Choroid plexus epithelial cell (primary cell): ENCODE results near the gene OTX2.

Source experiments
- DNase-seq: peaks from one replicate; pipeline ENCODE4 v3.0.0-alpha.2; 2010; ENCODE audit warnings: low read depth
- H3K4me3 ChIP-seq: 2 replicates; pipeline ENCODE4 v1.5.1; 2011; ENCODE audit warnings: low read depth, mild to moderate bottlenecking, control low read depth, low read length, moderate library complexity
- TF ChIP-seq, protein P1 (sequence below): conservative IDR thresholded peaks from 2 replicates; pipeline ENCODE4 v1.5.1; 2011; ENCODE audit warnings: low read depth, mild to moderate bottlenecking, control low read depth, inconsistent platforms, low read length, moderate library complexity

Gene OTX2

DNA sequence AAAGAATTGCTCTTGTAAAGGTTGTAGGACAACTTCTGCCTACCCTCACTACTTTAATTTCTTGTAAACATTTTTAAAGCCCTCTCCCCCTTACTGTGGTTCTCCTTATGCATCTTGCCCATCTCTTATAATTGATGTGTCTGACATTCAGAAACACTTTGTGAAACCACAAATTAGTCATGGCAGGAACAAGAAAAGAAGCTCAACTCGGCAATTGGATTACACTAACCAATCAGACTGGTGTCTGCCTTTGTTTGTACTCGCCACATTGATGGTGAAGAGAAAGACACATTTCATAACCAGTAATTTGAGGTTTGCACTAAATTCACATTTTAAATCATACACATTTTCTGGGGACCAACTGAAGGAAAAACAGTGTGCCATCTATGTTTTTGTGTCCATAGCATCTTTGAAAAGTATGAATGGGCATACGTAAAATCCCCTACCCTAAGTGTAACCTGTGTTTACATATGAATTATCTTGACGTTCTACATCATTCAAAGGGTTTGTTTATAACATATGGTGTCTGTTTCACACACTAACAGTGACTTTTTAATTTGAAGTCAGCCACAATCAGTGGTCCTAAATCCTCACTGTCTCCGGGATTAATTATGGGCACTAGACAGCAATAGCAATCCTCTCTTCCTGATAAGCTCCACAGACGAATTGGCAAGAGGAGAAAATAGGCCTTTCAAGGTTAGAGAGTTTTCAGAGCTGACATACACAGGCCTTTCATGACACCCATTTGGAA, 49.9 kb downstream of the OTX2 start:
- DNase-seq = no peak
- TF ChIP-seq, protein P1, sequence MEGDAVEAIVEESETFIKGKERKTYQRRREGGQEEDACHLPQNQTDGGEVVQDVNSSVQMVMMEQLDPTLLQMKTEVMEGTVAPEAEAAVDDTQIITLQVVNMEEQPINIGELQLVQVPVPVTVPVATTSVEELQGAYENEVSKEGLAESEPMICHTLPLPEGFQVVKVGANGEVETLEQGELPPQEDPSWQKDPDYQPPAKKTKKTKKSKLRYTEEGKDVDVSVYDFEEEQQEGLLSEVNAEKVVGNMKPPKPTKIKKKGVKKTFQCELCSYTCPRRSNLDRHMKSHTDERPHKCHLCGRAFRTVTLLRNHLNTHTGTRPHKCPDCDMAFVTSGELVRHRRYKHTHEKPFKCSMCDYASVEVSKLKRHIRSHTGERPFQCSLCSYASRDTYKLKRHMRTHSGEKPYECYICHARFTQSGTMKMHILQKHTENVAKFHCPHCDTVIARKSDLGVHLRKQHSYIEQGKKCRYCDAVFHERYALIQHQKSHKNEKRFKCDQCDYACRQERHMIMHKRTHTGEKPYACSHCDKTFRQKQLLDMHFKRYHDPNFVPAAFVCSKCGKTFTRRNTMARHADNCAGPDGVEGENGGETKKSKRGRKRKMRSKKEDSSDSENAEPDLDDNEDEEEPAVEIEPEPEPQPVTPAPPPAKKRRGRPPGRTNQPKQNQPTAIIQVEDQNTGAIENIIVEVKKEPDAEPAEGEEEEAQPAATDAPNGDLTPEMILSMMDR = no peak
- H3K4me3 ChIP-seq = no peak overlapping the region

DNA sequence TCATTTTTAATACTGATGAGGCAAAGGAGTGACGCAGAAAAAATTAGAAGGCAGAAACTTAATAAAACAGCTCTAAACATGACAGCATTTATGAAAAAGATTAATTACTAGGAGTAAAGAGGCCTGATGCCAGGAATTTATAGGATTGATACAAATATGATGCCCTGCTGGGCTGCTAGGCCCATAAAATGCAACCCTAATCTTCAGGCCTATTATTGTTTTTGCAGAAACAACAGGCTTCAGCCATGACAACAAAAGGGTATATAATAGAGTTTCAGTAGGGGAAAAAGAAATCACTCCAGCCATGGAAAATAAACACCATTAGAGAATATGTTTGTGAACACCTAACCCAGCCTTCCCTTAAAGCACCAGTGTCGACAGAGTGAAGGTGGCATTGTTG, 50.6 kb downstream of the OTX2 start:
- TF ChIP-seq, protein P1 = no peak
- no peak for DNase-seq
- no peak overlapping the region for H3K4me3 ChIP-seq

DNA sequence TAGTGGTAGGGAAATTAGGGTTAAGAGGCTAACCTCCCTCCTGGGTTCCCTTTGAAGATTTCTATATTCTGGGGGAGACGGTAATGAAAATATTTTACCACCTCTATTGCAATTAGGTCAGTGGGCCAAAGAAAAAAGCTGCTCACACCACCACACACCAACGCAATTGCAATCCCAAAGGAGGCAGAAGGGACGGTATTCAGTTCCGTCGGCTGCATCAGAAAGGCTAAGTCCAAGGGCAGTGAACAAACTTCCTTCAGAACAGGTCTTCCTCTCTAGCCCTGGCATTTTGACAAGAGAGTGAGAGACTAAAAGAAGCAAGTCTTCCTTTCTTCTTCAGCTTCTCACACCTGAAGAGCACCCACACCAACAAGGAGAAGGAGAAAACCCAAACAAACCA, 51.2 kb downstream of the OTX2 start:
- H3K4me3 ChIP-seq = no peak overlapping the region
- TF ChIP-seq, protein P1 = no peak
- no peak for DNase-seq

DNA sequence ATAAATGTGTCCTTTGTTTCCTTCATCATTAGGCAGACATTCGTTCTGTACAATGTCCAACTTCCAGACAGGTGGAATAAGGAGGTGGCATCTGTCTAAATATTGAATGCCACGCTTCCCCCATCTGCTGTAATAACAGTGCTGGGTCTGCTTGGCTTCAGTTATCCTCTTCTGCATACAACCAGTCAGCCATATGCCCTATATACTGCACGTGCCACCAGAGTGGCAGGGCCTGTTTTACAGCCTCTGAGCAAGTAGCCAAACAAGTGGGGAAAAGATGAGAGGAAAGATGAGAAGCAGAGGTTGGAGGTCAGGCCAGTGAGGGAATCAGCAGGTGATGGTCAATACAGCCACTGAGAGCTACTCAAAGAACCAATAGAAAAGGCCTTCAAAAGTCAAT, 55.4 kb downstream of the OTX2 start:
- TF ChIP-seq, protein P1 = no peak
- H3K4me3 ChIP-seq = no peak overlapping the region
- no peak for DNase-seq

DNA sequence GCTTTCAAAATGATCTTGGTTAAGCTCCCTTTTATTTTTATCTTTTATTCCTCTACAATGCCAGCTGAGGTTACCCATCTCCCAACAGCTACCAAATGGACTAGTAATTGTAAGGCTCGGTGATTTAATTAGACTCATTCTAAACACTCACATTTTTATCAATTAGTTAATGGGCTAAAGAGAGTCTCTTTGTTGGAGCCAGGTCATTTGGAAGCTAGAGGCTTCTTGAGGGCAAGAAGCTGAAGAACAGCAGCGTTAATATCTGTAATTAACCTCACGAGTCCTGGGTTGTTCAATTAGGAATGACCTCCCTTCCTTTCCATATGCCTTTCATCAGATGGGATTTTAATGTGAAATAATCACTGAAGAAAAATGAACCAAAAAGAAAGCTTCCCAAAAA, 56.9 kb downstream of the OTX2 start:
- no peak for DNase-seq
- TF ChIP-seq, protein P1 = no peak
- H3K4me3 ChIP-seq = no peak overlapping the region

DNA sequence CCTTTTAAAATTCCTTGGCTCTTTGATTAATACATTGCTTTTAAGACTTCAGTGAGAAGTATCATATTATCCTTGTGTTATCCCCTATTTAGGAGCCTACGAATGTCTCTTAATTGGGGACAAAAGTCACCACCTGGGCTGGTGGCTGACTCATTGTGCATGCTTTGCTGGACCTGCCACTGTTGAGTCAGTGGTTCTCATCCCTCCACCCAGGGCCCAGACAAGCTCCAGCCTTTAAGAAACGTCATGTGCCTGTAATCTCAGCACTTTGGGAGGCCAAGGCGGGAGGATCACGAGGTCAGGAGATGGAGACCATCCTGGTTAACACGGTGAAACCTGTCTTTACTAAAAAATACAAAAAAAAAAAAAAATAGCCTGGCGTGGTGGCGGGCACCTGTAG, 57.9 kb downstream of the OTX2 start:
- no peak overlapping the region for H3K4me3 ChIP-seq
- DNase-seq = no peak
- TF ChIP-seq, protein P1 = no peak

DNA sequence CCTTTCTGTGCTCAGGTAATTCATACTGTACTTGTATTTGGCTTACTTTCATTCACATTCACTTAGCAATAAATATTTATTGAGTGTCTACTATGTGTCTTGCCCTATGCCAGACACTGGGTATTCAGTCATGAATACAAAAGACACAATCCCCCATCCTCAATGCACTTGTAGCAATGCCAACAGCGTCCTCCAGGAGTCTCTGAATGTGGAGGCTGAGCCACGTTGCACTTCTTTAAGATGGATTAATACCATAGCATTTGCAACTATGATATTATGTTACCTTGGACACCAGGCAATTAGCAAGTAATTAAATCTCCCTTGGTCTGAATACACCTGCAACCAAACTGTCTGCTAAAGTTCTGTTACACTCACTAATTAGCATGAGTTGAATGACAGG, 58.8 kb downstream of the OTX2 start:
- TF ChIP-seq, protein P1 = no peak
- DNase-seq = no peak

More for the DNA sequence above, 58.8 kb downstream of the OTX2 start:
- H3K4me3 ChIP-seq = no peak overlapping the region
